ENCODE results near the gene GINS1.

GINS1 gene

GRCh38 chr20:25487975-25488374, 80.5 kb downstream of the GINS1 start:
- no peak for DNase-seq (ENCODE audit: low read depth)
- H3K4me3 ChIP-seq (ENCODE audit: low read depth, low read length) = no peak overlapping the region

- no peak overlapping the region for H3K4me3 ChIP-seq (ENCODE audit: low read depth, low read length)
- no peak for DNase-seq (ENCODE audit: low read depth)
These were observed 81.9 kb downstream of the GINS1 start for GRCh38 chr20:25489221-25489871.

- DNase-seq (ENCODE audit: low read depth) = no peak
- no peak overlapping the region for H3K4me3 ChIP-seq (ENCODE audit: low read depth, low read length)
These were observed 83.4 kb downstream of the GINS1 start for GRCh38 chr20:25490656-25491445.

GRCh38 chr20:25491446-25492038, 84.1 kb downstream of the GINS1 start:
- DNase-seq (ENCODE audit: low read depth) = no peak
- no peak overlapping the region for H3K4me3 ChIP-seq (ENCODE audit: low read depth, low read length)

- DNase-seq (ENCODE audit: low read depth) = no peak
- no peak overlapping the region for H3K4me3 ChIP-seq (ENCODE audit: low read depth, low read length)
These were observed 85.7 kb downstream of the GINS1 start for GRCh38 chr20:25493137-25493536.

- DNase-seq (ENCODE audit: low read depth) = no peak
- no peak overlapping the region for H3K4me3 ChIP-seq (ENCODE audit: low read depth, low read length)
These were observed 86.5 kb downstream of the GINS1 start for GRCh38 chr20:25493748-25494505.

DNA sequence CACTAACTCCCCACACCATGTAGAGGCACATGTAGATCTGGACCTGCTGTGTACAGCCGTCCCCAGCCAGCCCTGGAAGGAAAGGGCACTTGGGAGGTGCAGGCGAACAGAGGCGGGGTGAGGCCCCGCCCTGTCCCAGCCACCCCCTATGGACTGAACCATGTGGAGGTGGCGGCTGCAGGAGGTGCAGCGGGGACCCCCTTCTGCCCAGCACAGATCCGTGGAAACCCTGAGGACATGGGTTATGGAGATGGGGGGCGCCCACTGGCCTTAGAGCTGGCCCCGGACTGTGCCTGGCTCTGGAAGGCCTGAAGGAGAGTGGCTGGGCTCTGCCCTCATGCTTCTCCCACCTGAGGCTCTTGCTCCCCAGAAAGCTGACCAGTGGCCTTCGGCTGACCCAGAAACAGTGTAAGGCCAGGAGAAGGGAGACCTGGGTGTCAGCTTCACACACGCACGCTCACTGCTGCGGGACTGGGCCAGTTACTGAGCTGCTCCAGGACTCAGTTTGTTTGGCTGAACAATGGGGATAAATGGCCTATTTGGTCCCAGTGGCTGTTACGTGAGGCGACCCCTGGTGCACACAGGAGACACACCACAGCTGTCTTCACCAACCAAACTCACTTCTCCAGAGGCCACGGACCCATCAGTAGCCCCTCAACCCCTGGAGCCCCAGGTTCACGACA, 87.2 kb downstream of the GINS1 start:
- no peak for DNase-seq (ENCODE audit: low read depth)

GRCh38 chr20:25495189-25495824, 87.8 kb downstream of the GINS1 start:
- no peak overlapping the region for H3K4me3 ChIP-seq (ENCODE audit: low read depth, low read length)
- DNase-seq (ENCODE audit: low read depth) = no peak

More for the DNA sequence above, 87.2 kb downstream of the GINS1 start:
- H3K4me3 ChIP-seq (ENCODE audit: low read depth, low read length) = no peak overlapping the region

- no peak overlapping the region for H3K4me3 ChIP-seq (ENCODE audit: low read depth, low read length)
- no peak for DNase-seq (ENCODE audit: low read depth)
These were observed 88.9 kb downstream of the GINS1 start for GRCh38 chr20:25496165-25496967.

GRCh38 chr20:25496968-25497401, 89.5 kb downstream of the GINS1 start:
- H3K4me3 ChIP-seq (ENCODE audit: low read depth, low read length) = no peak overlapping the region
- peak; percentile 60 for DNase-seq (ENCODE audit: low read depth)

DNA sequence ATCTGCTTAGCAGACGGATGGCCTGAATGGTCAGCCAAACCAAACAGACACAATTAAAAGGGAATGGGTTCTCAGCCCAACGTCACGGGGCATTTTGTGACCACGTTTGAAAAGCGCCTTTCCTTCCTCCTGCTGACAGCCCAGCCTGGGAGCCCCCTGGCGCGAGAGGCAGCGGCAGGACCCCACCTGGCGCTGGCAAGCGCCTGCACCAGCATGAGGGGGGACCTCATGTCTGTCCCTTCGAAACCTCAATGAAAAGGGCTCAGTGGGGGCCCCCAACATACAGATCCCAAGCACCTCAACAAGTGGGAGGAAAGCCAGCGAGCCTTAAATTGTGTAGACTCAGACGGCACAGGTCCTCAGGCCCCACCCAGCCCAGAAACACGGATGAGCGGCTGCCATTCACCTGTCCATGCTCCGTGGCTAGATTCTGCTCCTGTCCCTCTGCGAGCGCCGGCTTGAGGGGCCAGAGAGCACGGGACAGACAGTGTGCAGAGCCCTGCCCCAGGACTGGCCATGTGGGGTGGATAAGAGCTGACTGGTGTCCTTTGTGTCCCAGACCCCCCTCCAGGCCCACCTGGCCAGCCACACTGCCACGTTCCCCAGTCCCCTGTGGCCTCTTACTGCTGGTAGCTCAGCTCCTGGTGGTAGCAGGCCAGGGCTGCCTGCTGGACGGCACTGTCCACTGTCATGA, 90.3 kb downstream of the GINS1 start:
- no peak overlapping the region for H3K4me3 ChIP-seq (ENCODE audit: low read depth, low read length)

More for the DNA sequence above, 90.3 kb downstream of the GINS1 start:
- DNase-seq (ENCODE audit: low read depth) = no peak
